ENCODE data around the gene DYNLT5.
"Not testable (repeated sequence)": the region's sequence is repeated elsewhere in the genome, so short reads cannot be mapped to it uniquely, and the experiment has no call there.

The DYNLT5 gene

DNA sequence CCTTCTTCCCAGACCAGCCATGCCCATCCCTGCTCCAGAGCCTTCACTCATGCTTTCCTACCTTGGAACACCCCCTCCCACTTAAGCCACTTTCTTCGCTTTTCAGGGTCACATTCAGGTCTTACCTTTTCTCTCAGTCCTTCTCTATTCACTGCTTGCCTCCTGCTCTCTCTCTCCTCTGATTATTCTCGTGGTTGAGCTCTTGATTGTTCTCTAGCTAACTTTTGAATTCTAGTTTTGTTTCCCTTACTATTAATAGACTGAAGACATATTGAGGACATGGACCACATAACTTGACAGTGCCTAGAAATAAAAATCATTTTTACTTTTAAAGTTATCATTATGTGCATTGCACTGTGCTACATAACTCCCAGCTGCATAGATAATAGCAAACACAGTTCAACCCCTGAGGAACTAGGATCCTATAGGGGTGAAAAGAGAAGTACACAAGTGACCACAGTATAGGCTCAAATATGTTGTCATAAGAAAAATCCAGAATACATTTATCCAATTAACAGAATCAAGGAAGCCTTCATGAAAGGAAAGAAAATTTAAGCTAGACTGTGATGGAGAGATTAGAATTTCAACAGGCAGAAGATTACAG is 27.3 kb downstream of the DYNLT5 start:
- no peak overlapping the region for H4K8ac ChIP-seq (ENCODE audit: low read depth, low read length)
- H3K23ac ChIP-seq (ENCODE audit: low read length): no peak overlapping the region
- H3K4me3 ChIP-seq (ENCODE audit: low read length): no peak overlapping the region
- H3K36me3 ChIP-seq (ENCODE audit: control insufficient read depth, insufficient read depth, low read length): no peaks in the 10 kb centered on the region
- no peak for DNase-seq
- H3K9ac ChIP-seq (ENCODE audit: low read length): no peak overlapping the region
- H2BK5ac ChIP-seq (ENCODE audit: low read length): no peak overlapping the region
- H3K56ac ChIP-seq (ENCODE audit: low read length): no peak overlapping the region
- no peak overlapping the region for H3K4ac ChIP-seq (ENCODE audit: low read depth, low read length)
- H3K27ac ChIP-seq (ENCODE audit: low read depth, low read length): no peak overlapping the region
- H3K4me1 ChIP-seq (ENCODE audit: control insufficient read depth, low read depth, low read length): no peaks in the 10 kb centered on the region
- no peak overlapping the region for H2BK15ac ChIP-seq (replicated peaks; ENCODE audit: low read depth)
- H2AK5ac ChIP-seq (ENCODE audit: low read length): no peak overlapping the region
- no peak overlapping the region for H4K5ac ChIP-seq (ENCODE audit: low read length)
- no peaks in the 10 kb centered on the region for H3K27me3 ChIP-seq (ENCODE audit: insufficient read depth, low read length, poor library complexity)
- no peak overlapping the region for H3K4me2 ChIP-seq (ENCODE audit: low read length)
- no CpG with 5 or more reads among the region's 2 CpGs for WGBS (ENCODE audit: extremely low coverage, insufficient coverage, low lambda C conversion rate)
- no peak overlapping the region for H3K18ac ChIP-seq (ENCODE audit: low read length)
- no peaks in the 10 kb centered on the region for H3K79me1 ChIP-seq (ENCODE audit: low read length)
- no peaks in the 10 kb centered on the region for H3K79me2 ChIP-seq (ENCODE audit: control insufficient read depth, insufficient read depth, low read length)
- H2BK120ac ChIP-seq (ENCODE audit: low read depth, low read length): no peak overlapping the region

DNA sequence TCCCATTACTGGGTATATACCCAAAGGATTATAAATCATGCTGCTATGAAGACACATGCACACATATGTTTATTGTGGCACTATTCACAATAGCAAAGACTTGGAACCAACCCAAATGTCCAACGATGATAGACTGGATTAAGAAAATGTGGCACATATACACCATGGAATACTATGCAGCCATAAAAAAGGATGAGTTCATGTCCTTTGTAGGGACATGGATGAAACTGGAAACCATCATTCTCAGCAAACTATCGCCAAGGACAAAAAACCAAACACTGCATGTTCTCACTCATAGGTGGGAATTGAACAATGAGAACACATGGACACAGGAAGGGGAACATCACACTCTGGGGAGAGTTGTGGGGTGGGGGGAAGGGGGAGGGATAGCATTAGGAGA is 33.5 kb downstream of the DYNLT5 start:
- not testable (repeated sequence) for H3K9ac ChIP-seq (ENCODE audit: low read length); H3K23ac ChIP-seq (ENCODE audit: low read length); H2BK5ac ChIP-seq (ENCODE audit: low read length); H3K4me1 ChIP-seq (ENCODE audit: control insufficient read depth, low read depth, low read length); H3K79me2 ChIP-seq (ENCODE audit: control insufficient read depth, insufficient read depth, low read length); H3K4me2 ChIP-seq (ENCODE audit: low read length); H3K56ac ChIP-seq (ENCODE audit: low read length); H3K4ac ChIP-seq (ENCODE audit: low read depth, low read length); H3K18ac ChIP-seq (ENCODE audit: low read length); H3K27ac ChIP-seq (ENCODE audit: low read depth, low read length); DNase-seq; H2BK15ac ChIP-seq (replicated peaks; ENCODE audit: low read depth); H2AK5ac ChIP-seq (ENCODE audit: low read length); H2BK120ac ChIP-seq (ENCODE audit: low read depth, low read length); H3K27me3 ChIP-seq (ENCODE audit: insufficient read depth, low read length, poor library complexity); H3K4me3 ChIP-seq (ENCODE audit: low read length); H3K36me3 ChIP-seq (ENCODE audit: control insufficient read depth, insufficient read depth, low read length); H4K8ac ChIP-seq (ENCODE audit: low read depth, low read length); H3K79me1 ChIP-seq (ENCODE audit: low read length); H4K5ac ChIP-seq (ENCODE audit: low read length)
- WGBS (ENCODE audit: extremely low coverage, insufficient coverage, low lambda C conversion rate): no CpG with 5 or more reads among the region's 2 CpGs

DNA sequence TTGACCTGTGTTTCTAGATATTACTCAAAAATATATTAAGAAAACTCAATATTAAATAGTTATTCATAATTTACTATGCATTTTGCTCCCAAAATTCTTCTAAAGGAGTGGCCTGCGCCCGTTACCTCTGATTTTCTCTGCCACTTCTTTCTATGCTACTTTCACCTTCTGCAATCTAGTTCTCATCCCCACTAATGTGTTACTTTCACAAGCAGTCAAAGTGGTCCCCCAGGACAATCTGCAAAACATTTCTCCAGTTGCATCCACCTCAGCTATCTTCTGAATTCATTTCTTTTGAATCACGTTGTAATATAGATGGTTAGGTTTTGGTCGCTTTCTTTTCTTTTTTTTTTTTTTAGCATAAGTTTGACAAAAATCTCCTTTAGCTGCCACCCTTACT is 35.4 kb downstream of the DYNLT5 start:
- Histone ChIP-seq H3K27me3 (ENCODE audit: insufficient read depth, low read length, poor library complexity) (no peaks in the 10 kb centered on the region), H2BK120ac (ENCODE audit: low read depth, low read length) (no peak overlapping the region), H4K8ac (ENCODE audit: low read depth, low read length) (no peak overlapping the region), H3K79me1 (ENCODE audit: low read length) (no peaks in the 10 kb centered on the region), H3K23ac (ENCODE audit: low read length) (no peak overlapping the region), H4K5ac (ENCODE audit: low read length) (no peak overlapping the region), H3K56ac (ENCODE audit: low read length) (no peak overlapping the region), H3K4ac (ENCODE audit: low read depth, low read length) (no peak overlapping the region), H3K4me2 (ENCODE audit: low read length) (no peak overlapping the region), H3K79me2 (ENCODE audit: control insufficient read depth, insufficient read depth, low read length) (no peaks in the 10 kb centered on the region), H3K27ac (ENCODE audit: low read depth, low read length) (no peak overlapping the region), H3K9ac (ENCODE audit: low read length) (no peak overlapping the region), H2BK15ac (replicated peaks; ENCODE audit: low read depth) (no peak overlapping the region), H2BK5ac (ENCODE audit: low read length) (no peak overlapping the region), H3K4me3 (ENCODE audit: low read length) (no peak overlapping the region), H3K4me1 (ENCODE audit: control insufficient read depth, low read depth, low read length) (no peaks in the 10 kb centered on the region), H2AK5ac (ENCODE audit: low read length) (no peak overlapping the region), H3K36me3 (ENCODE audit: control insufficient read depth, insufficient read depth, low read length) (no peaks in the 10 kb centered on the region), H3K18ac (ENCODE audit: low read length) (no peak overlapping the region)
- DNase-seq: no peak
- WGBS (ENCODE audit: extremely low coverage, insufficient coverage, low lambda C conversion rate): no CpG with 5 or more reads among the region's 4 CpGs

DNA sequence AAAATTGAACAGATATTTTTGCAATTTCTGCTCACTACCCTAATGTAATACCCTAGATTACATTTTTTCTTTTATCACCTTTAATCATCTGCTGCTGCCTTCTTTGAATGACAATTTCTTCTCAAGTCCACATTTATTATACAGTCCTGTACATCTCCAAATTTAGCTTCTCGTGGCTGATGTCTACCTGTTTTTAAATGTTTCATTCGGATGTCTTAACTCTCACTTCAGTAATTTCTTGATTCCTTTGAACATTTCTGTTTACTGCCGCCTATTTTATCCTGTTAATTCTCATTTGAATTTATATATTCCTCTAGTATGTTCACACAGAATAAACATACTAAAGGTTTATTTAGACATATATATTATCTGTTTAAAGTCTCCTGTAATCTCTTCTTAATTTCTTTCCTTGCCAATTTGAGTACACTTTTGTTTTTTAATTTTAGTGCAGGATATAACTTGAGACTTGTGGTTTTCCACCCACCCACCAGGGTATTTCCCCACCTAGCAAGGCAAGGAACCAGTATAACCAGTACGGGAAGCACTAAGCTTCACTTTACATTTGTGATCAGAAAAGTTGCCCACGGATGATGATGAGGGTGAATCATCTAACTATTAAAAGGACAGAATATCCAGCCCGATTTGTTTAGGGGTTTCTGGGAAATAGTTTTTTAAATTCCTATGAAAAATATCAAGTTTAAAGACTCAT is 36.1 kb downstream of the DYNLT5 start:
- H3K23ac ChIP-seq (ENCODE audit: low read length): no peak overlapping the region
- no peaks in the 10 kb centered on the region for H3K79me2 ChIP-seq (ENCODE audit: control insufficient read depth, insufficient read depth, low read length)
- H2BK15ac ChIP-seq (replicated peaks; ENCODE audit: low read depth): no peak overlapping the region
- H3K79me1 ChIP-seq (ENCODE audit: low read length): no peaks in the 10 kb centered on the region
- no peak overlapping the region for H3K9ac ChIP-seq (ENCODE audit: low read length)
- H3K18ac ChIP-seq (ENCODE audit: low read length): no peak overlapping the region
- no peak overlapping the region for H2AK5ac ChIP-seq (ENCODE audit: low read length)
- no peak overlapping the region for H4K5ac ChIP-seq (ENCODE audit: low read length)
- DNase-seq: no peak
- H3K4me2 ChIP-seq (ENCODE audit: low read length): no peak overlapping the region
- no peak overlapping the region for H3K4ac ChIP-seq (ENCODE audit: low read depth, low read length)
- no peak overlapping the region for H3K4me3 ChIP-seq (ENCODE audit: low read length)
- no peaks in the 10 kb centered on the region for H3K27me3 ChIP-seq (ENCODE audit: insufficient read depth, low read length, poor library complexity)
- WGBS (ENCODE audit: extremely low coverage, insufficient coverage, low lambda C conversion rate): no CpG with 5 or more reads among the region's 6 CpGs
- no peaks in the 10 kb centered on the region for H3K4me1 ChIP-seq (ENCODE audit: control insufficient read depth, low read depth, low read length)
- H4K8ac ChIP-seq (ENCODE audit: low read depth, low read length): no peak overlapping the region
- no peak overlapping the region for H3K27ac ChIP-seq (ENCODE audit: low read depth, low read length)
- H2BK120ac ChIP-seq (ENCODE audit: low read depth, low read length): no peak overlapping the region
- no peak overlapping the region for H3K56ac ChIP-seq (ENCODE audit: low read length)
- H3K36me3 ChIP-seq (ENCODE audit: control insufficient read depth, insufficient read depth, low read length): no peaks in the 10 kb centered on the region
- no peak overlapping the region for H2BK5ac ChIP-seq (ENCODE audit: low read length)

DNA sequence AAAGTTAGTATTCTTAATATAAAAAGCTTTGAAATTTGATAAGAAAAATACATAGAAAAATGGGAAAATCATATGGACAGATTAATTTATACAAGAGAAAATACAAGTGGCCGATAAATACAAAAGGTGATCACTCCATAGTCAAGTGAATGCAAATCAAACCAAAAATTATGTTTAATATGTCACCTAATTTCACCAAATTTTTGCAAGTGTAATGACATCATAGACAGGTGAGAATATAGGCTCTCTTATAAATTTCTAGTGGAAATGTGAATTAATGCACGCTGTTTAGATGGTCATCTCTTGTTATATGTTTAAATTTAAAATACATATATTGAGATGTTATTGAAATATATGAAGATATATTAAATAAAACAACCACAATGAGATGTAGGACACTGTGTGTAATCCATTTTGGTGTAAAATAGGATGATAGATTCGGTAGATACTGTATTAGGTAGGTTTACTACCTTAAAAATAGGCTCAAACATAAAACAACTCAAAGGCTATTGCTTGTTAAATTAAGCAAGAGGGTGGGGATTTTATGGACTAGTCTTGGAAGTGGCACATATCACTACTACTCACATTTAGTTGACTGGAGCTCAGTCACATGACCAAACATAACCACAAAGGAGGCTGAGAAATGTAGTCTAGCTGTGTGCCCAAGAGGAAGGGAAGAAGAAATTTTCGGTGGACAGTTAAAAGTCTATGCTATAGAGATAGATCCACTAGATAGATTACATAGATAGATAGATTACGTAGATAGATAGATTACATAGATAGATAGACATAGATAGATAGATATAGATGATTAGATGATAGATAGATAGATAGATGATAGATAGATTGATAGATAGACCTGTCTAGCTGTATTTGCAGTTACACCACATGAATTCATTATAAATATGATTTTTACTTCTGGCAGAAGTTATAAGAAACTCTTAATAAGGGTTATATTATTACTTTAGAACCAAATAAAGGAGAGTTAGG is 39.7 kb downstream of the DYNLT5 start:
- no peaks in the 10 kb centered on the region for H3K79me1 ChIP-seq (ENCODE audit: low read length)
- no peak overlapping the region for H3K56ac ChIP-seq (ENCODE audit: low read length)
- no peaks in the 10 kb centered on the region for H3K4me1 ChIP-seq (ENCODE audit: control insufficient read depth, low read depth, low read length)
- no peak overlapping the region for H4K5ac ChIP-seq (ENCODE audit: low read length)
- 100% methylated on average over 1 of the region's 5 CpGs for WGBS (ENCODE audit: extremely low coverage, insufficient coverage, low lambda C conversion rate)
- H3K9ac ChIP-seq (ENCODE audit: low read length): no peak overlapping the region
- H2BK120ac ChIP-seq (ENCODE audit: low read depth, low read length): no peak overlapping the region
- H4K8ac ChIP-seq (ENCODE audit: low read depth, low read length): no peak overlapping the region
- no peak overlapping the region for H3K18ac ChIP-seq (ENCODE audit: low read length)
- H2BK15ac ChIP-seq (replicated peaks; ENCODE audit: low read depth): no peak overlapping the region
- no peak overlapping the region for H3K4me2 ChIP-seq (ENCODE audit: low read length)
- no peak overlapping the region for H3K23ac ChIP-seq (ENCODE audit: low read length)
- DNase-seq: no peak
- H3K36me3 ChIP-seq (ENCODE audit: control insufficient read depth, insufficient read depth, low read length): no peaks in the 10 kb centered on the region
- no peak overlapping the region for H2AK5ac ChIP-seq (ENCODE audit: low read length)
- H3K79me2 ChIP-seq (ENCODE audit: control insufficient read depth, insufficient read depth, low read length): no peaks in the 10 kb centered on the region
- H3K4ac ChIP-seq (ENCODE audit: low read depth, low read length): no peak overlapping the region
- no peak overlapping the region for H3K4me3 ChIP-seq (ENCODE audit: low read length)
- no peaks in the 10 kb centered on the region for H3K27me3 ChIP-seq (ENCODE audit: insufficient read depth, low read length, poor library complexity)
- H3K27ac ChIP-seq (ENCODE audit: low read depth, low read length): no peak overlapping the region
- no peak overlapping the region for H2BK5ac ChIP-seq (ENCODE audit: low read length)

Measured in mesendoderm (in vitro differentiated cells).